GM23338 (cell line): ENCODE results near the gene PEPD. TPM values are rescaled to one million over a fixed set of nuclear protein-coding genes. Genes with fewer than 3 reads are reported as not detected.

ENCODE experiments used
- ATAC-seq: fragments of 200-7000 bp; cut with Tn5 transposase; 3 replicates; pipeline ENCODE4 v1.9.1; 2020
- DNase-seq: peaks from one replicate; pipeline ENCODE4 v3.0.0-alpha.2; 2015; ENCODE audit warnings: low spot score
- H2AFZ ChIP-seq: fragments of 200-600 bp; sonication (generic); 2 replicates; pipeline ENCODE4 v1.8.0; 2016; ENCODE audit warnings: antibody characterized with exemption, mild to moderate bottlenecking, moderate library complexity
- H3F3A ChIP-seq: fragments of 200-600 bp; sonication (generic); replicated peaks from 2 replicates; pipeline ENCODE4 v1.8.0; 2017; ENCODE audit warnings: antibody characterized with exemption, mixed run types, low read depth
- H3K27ac ChIP-seq: fragments of 200-600 bp; sonication (generic); 2 replicates; pipeline ENCODE4 v1.6.1; 2016; ENCODE audit warnings: low read depth
- H3K27me3 ChIP-seq: fragments of 200-600 bp; sonication (generic); 2 replicates; pipeline ENCODE4 v1.8.0; 2016; ENCODE audit warnings: mild to moderate bottlenecking, mixed run types, moderate library complexity; ENCODE audit not compliant: insufficient read depth
- H3K36me3 ChIP-seq: fragments of 200-600 bp; sonication (generic); 2 replicates; pipeline ENCODE4 v1.8.0; 2016; ENCODE audit warnings: mild to moderate bottlenecking; ENCODE audit not compliant: insufficient read depth
- H3K4me1 ChIP-seq: fragments of 200-600 bp; sonication (generic); 2 replicates; pipeline ENCODE4 v1.8.0; 2016; ENCODE audit warnings: mild to moderate bottlenecking, moderate library complexity; ENCODE audit not compliant: insufficient read depth
- H3K4me2 ChIP-seq: fragments of 200-600 bp; sonication (generic); 2 replicates; pipeline ENCODE4 v1.7.1; 2017; ENCODE audit warnings: mixed run types
- H3K4me3 ChIP-seq: fragments of 200-600 bp; sonication (generic); 2 replicates; pipeline ENCODE4 v1.6.1; 2016; ENCODE audit warnings: mixed run types
- H3K79me2 ChIP-seq: fragments of 200-600 bp; sonication (generic); replicated peaks from 2 replicates; pipeline ENCODE4 v1.8.0; 2017; ENCODE audit warnings: mild to moderate bottlenecking; ENCODE audit not compliant: insufficient read depth
- H3K9me2 ChIP-seq: fragments of 200-600 bp; sonication (generic); 2 replicates; pipeline ENCODE4 v1.8.0; 2017; ENCODE audit not compliant: insufficient read depth
- H4K20me1 ChIP-seq: fragments of 200-600 bp; sonication (generic); replicated peaks from 2 replicates; pipeline ENCODE4 v1.8.0; 2017; ENCODE audit warnings: mild to moderate bottlenecking; ENCODE audit not compliant: insufficient read depth
- H3K27ac Mint-ChIP-seq: 2 replicates; pipeline ENCODE4 v1.8.0; 2020; ENCODE audit warnings: inconsistent platforms, mild to moderate bottlenecking, moderate library complexity, mixed read lengths
- H3K27me3 Mint-ChIP-seq: 3 replicates; pipeline ENCODE4 v1.8.0; 2022; ENCODE audit warnings: low read depth, mild to moderate bottlenecking, moderate library complexity, mixed read lengths, inconsistent platforms; ENCODE audit not compliant: insufficient read depth, poor library complexity
- H3K36me3 Mint-ChIP-seq: 3 replicates; pipeline ENCODE4 v1.8.0; 2021; ENCODE audit warnings: low read depth, mild to moderate bottlenecking, inconsistent platforms, moderate library complexity, mixed read lengths
- H3K4me1 Mint-ChIP-seq: 3 replicates; pipeline ENCODE4 v1.8.0; 2020; ENCODE audit warnings: mild to moderate bottlenecking, inconsistent platforms, mixed read lengths
- H3K4me3 Mint-ChIP-seq: 3 replicates; pipeline ENCODE4 v1.8.0; 2021; ENCODE audit warnings: moderate library complexity, mild to moderate bottlenecking, inconsistent platforms, mixed read lengths
- H3K9me3 Mint-ChIP-seq: 3 replicates; pipeline ENCODE4 v1.8.0; 2020; ENCODE audit warnings: moderate library complexity, mild to moderate bottlenecking, inconsistent platforms, mixed read lengths
- CTCF ChIP-seq, 2 experiments: fragments of 200-600 bp in 1 of 2; sonication (generic) in 1 of 2; conservative IDR thresholded peaks; 2 replicates each; pipeline versions ENCODE4 v1.5.1 to v1.6.1; 2016 to 2017; ENCODE audit warnings: antibody characterized with exemption in 2 of 2, low read depth in 2 of 2, mild to moderate bottlenecking in 2 of 2, moderate library complexity in 1 of 2
- EZH2 ChIP-seq: fragments of 200-600 bp; sonication (generic); IDR thresholded peaks from one replicate; pipeline ENCODE4 v1.8.0; 2017; ENCODE audit warnings: antibody characterized with exemption, mild to moderate bottlenecking, low read depth; ENCODE audit not compliant: unreplicated experiment
- JUNB ChIP-seq: IDR thresholded peaks from one replicate; pipeline ENCODE4 v1.6.1; 2016; ENCODE audit warnings: antibody characterized with exemption; ENCODE audit not compliant: unreplicated experiment
- NANOG ChIP-seq: IDR thresholded peaks from 2 replicates; pipeline ENCODE4 v1.6.1; 2016; ENCODE audit warnings: antibody characterized with exemption, borderline replicate concordance
- REST ChIP-seq: IDR thresholded peaks from one replicate; pipeline ENCODE4 v1.6.1; 2018; ENCODE audit warnings: antibody characterized with exemption; ENCODE audit not compliant: unreplicated experiment
- STAT1 ChIP-seq: IDR thresholded peaks from one replicate; pipeline ENCODE4 v1.6.1; 2016; ENCODE audit warnings: antibody characterized with exemption; ENCODE audit not compliant: unreplicated experiment
- ZNF114 ChIP-seq: fragments of 250-450 bp; sonication (Bioruptor Pico); IDR thresholded peaks from 2 replicates; pipeline ENCODE4 v1.5.0; 2020; ENCODE audit warnings: mild to moderate bottlenecking, moderate library complexity
- ZNF331 ChIP-seq: fragments of 250-450 bp; sonication (Bioruptor Pico); IDR thresholded peaks from 2 replicates; pipeline ENCODE4 v1.5.0; 2020; ENCODE audit warnings: low read depth, mild to moderate bottlenecking, moderate library complexity
- polyA plus RNA-seq: library from polyadenylated mRNA; unstranded; fragments of >200 nt; fragmentation: Nextera tagmentation; extraction: Ambion mirVana; gene quantifications from 2 replicates; pipeline ENCODE4 v1.2.1, GENCODE V29; 2016
- total RNA-seq: library from RNA; depleted of rRNA; stranded (reverse); fragments of >200 nt; shearing (Covaris generic); gene quantifications from 2 replicates; pipeline ENCODE4 v1.2.3, GENCODE V29; 2014
- TF ChIP-seq, protein P1 (sequence below): IDR thresholded peaks from 2 replicates; pipeline ENCODE4 v1.6.1; 2016; ENCODE audit warnings: antibody characterized with exemption

PEPD gene
- total and polyA plus RNA-seq, 2 experiments from 2014 or later: 81.7 to 89.2 TPM

DNA sequence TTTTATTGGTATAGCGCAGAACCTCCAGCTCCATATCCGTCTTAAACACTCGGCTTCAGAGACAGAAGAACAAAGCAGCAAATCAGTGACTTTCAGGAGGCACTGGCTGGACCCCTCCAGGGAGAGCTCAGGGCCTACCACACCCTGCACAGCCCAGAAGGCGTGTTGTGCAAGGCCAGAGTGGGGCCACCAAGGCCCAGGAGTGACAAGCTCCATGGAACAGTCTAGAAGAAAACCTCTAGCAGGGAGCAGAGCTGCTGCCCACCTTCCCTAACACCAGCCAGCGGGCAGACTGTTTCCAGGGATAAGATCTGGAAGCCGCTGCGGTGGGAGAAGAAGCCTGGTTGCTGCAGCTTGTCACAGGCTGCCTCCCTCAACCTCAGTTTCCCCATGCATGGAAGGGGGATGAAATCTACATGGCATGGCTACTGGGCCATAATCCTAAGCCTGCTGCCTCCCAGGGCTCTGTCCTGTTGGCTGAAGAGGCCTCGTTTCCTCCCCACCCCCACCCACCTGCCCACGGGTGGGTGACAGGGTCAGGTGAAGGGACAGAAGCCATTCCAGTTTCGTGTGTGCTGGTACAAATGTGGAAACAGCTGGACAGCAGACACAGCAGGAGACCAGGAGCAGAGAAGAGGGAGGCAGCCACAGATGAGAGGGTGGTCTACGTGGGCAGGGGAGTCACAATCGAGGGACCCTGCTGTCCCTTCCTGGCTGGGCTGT, 57.4 kb downstream of the PEPD start (continued):
- TF ChIP-seq CTCF (conservative IDR thresholded peaks at IDR 0.05; ENCODE audit: low read depth in 2 of 2) (no peak), STAT1 (no peak), ZNF114 (CRISPR knock-in tag) (no peak), EZH2 (no peak), REST (no peak)
- TF ChIP-seq, protein P1, sequence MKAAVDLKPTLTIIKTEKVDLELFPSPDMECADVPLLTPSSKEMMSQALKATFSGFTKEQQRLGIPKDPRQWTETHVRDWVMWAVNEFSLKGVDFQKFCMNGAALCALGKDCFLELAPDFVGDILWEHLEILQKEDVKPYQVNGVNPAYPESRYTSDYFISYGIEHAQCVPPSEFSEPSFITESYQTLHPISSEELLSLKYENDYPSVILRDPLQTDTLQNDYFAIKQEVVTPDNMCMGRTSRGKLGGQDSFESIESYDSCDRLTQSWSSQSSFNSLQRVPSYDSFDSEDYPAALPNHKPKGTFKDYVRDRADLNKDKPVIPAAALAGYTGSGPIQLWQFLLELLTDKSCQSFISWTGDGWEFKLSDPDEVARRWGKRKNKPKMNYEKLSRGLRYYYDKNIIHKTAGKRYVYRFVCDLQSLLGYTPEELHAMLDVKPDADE: no peak

GRCh38 chr19:33463199-33463598, 58.4 kb downstream of the PEPD start:
- ATAC-seq (no peak), DNase-seq (no peak)
- no peak overlapping the region for H3K27ac ChIP-seq
- Mint-ChIP-seq H3K27me3 (peaks cover 1% of the 10 kb centered on the region), H3K9me3 (no peaks in the 10 kb centered on the region), H3K4me1 (no peaks in the 10 kb centered on the region), H3K27ac (no peak overlapping the region), H3K4me3 (no peak overlapping the region), H3K36me3 (peaks cover 6% of the 10 kb centered on the region; the same call in 1 of the 3 replicates)
- H3K79me2 ChIP-seq: no peaks in the 10 kb centered on the region
- H3K4me2 ChIP-seq: no peak overlapping the region
- H3K4me1 ChIP-seq: no peaks in the 10 kb centered on the region
- H4K20me1 ChIP-seq: peaks cover 3% of the 10 kb centered on the region
- H2AFZ ChIP-seq: no peak overlapping the region
- H3K4me3 ChIP-seq: no peak overlapping the region
- no peaks in the 10 kb centered on the region for H3K9me2 ChIP-seq
- no peaks in the 10 kb centered on the region for H3K36me3 ChIP-seq
- H3K27me3 ChIP-seq: no peaks in the 10 kb centered on the region
- no peaks in the 10 kb centered on the region for H3F3A ChIP-seq
- TF ChIP-seq ZNF331 (CRISPR knock-in tag) (no peak), EZH2 (no peak), STAT1 (no peak), REST (no peak), NANOG (no peak), JUNB (no peak)
- TF ChIP-seq, protein P1: no peak
